UCSD-AML1 (cell line): ENCODE data around the gene GRAMD2B.
"Not testable (repeated sequence)": the region's sequence is repeated elsewhere in the genome, so short reads cannot be mapped to it uniquely, and the experiment has no call there.

Experiments used
- DNase-seq: peaks from one replicate; lab custom pipeline; 2025; ENCODE audit not compliant: unreplicated experiment; lab: John Stamatoyannopoulos, UW

Gene GRAMD2B

GRCh38 chr5:126410623-126411022, 12.6 kb upstream of the GRAMD2B start:
- DNase-seq: no peak

DNA sequence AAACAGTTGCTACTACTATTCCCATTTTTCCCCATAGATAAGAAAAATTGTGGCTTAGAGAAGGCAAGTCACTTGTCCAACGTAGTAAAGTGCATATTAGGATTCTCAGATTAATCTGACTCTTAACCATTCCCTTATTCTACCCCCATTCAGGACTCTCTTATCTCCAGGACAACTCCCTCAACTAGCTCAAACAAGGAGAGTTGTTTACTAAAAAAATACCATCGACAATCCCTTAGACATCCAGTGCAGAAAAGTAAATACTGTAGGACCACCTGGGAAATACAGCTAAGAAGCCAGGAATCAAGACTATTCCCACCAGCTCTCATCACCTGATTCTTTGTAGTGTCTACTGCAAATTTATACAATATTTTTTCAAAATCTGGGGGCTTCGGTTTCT, 9.4 kb upstream of the GRAMD2B start:
- DNase-seq: no peak

GRCh38 chr5:126414874-126415502, 8.2 kb upstream of the GRAMD2B start:
- no peak for DNase-seq

GRCh38 chr5:126415789-126416188, 7.4 kb upstream of the GRAMD2B start:
- no peak for DNase-seq

- no peak for DNase-seq
These were observed 6.8 kb upstream of the GRAMD2B start for GRCh38 chr5:126416266-126416925.

DNA sequence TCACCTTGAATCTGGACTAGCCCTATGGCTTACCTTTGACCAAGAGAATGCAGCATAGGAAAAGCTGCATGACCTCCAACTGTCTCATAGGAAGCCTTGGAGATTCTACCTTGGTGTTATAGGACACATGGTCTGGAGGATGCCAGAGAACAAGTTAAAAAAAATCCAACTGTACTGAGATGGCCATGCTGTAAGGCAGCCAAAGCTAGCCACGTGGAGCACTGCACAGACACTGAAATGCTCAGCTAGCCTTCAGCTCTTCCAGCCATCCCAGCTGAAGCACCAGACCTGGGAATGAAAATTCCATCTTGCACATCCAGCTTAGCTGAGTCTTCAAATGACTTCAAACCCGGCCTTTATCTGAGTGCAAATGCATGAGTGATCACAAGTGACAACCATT, 6.0 kb upstream of the GRAMD2B start:
- no peak for DNase-seq

DNA sequence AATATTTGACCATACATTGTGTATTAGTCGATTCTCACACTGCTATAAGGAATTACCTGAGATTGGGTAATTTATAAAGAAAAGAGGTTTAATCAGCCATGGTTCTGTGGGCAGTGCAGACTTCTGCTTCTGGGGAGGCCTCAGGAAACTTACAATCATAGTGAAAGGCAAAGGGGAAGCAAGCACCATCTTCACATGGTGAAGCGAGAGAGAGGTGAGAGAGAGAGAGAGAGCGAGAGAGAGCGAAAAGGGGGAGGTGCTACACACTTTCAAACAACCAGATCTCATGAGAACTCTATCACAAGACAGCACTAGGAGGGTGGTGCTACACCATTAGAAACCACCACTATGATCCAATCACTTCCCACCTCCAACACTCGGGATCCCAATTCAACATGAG, 4.1 kb upstream of the GRAMD2B start:
- DNase-seq: no peak

GRCh38 chr5:126428421-126428820, 5.2 kb downstream of the GRAMD2B start:
- DNase-seq: no peak

DNA sequence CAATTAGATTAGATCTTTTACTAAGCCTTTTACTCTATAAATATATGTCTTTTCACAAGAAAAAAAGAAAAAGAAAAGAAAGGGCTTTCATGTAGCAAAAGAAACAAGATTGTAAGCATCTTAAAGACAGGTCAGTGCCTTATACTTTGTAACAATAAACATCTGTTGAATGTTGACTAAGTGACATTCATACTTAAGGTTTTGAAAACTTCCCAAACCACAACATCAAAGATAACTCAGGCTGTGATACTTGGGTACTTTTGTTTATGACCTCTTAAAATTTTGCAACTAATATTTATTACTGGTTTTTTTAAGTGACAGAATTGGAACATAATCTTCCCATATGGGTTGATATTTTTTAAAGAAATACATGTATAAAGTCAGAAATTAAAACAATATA, 7.4 kb downstream of the GRAMD2B start:
- no peak for DNase-seq

DNA sequence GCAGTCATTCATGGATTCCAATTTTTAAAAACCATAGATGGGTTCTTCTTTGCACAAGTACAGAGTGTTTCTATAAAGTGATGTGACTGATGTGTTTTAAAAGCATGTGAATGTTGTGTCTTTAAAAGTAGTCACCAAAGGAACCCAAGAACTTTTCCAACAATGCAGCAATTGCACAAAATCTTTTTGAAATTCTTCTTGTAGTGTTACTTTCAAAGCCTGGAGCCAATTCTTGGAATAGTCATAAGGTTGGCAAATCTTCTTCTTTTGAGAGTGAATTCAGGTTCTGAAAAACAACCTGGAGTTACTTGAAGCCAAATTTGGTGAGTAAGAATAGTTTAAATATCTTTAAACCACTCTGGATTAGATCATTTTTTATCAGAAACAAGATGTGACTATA, 10.5 kb downstream of the GRAMD2B start:
- DNase-seq: no peak

DNA sequence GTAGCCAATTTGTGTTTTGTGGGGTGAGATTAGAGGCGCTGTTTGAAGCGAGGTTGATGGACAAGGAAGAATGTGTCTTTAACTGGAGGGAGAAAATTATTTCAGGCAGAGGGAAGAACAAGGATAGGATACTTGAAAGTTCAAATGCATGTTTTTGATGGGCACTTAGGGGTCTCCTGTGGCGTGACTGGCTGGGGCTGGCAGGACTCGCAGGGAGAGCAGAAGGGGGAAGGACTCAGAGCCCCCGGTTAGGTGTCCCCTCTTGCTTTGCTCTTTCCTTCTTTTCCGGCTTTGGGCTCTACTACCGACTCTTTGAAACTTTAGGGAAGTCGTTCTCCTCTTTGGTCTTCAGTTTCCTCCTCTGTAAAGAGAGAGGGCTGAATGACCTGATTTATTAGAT, 12.1 kb downstream of the GRAMD2B start:
- no peak for DNase-seq

- DNase-seq: no peak
These were observed 12.5 kb downstream of the GRAMD2B start for GRCh38 chr5:126435714-126436113.

DNA sequence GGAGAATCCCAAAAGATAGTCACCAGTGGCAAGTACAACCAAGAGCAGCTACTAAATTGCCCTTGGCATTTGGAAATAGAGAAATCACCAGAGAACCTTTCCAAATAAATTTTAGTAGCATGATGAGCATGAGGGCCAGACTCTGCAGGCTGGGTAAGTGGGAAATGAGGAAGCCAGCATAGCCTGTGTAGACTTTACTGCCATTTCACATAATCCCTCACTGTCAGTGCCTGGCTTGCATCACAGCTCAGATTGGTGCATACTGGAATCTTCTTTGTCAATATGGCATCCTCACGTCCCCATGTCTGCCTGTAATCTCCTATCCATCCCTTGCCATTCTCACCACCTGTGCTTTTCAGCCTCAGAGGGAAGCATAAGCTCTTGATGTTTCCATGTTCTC, 14.5 kb downstream of the GRAMD2B start:
- no peak for DNase-seq

DNA sequence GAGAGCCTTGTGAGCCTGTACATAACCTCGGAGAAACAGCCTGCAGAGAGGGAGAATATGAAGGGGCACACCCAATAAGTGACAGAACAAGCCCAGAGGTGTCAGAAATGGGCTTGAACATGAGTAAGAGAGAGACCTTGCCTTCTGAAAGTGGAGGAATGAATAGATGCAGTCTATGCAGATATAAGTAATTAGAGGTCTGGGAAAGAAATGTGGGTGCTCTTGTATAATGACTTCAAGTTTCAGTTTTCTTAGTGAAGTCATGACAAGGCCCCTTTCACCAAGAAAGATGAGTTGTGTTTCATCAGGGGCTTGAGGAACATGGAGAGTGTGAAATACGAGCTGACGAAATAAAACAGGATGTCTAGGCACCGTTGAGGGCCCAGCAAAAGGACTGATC, 15.1 kb downstream of the GRAMD2B start:
- no peak for DNase-seq

DNA sequence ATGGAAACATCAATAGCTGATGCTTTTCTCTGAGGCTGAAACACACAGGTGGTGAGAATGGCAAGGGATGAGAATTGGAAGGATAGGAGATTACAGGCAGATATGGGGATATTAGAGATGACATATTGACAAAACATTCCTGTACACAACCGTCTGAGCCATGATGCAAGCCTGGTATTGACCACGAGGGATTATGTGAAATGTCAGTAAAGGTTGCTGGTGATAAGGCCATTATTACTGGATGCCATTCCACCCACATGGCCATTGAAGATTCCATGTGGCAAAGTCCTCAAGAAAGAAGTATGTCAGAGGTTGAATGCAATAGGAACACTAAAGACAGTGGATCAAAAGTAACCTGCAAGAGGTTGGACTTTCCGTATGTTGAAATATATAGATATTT, 15.7 kb downstream of the GRAMD2B start:
- DNase-seq: no peak

DNA sequence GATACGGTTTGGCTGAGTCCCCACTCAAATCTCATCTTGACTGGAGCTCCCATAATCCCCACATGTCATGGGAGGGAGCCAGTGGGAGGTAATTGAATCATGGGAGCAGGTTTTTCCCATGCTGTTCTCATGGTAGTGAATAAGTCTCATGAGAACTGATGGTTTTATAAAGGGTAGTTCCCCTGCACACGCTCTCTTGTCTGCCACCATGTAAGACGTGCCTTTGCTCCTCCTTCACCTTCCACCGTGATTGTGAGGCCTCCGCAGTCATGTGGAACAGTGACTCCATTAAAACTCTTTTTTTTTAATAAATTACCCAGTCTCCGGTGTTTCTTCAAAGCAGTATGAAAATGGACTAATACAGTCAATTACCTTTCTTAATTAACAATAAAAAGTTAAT, 16.5 kb downstream of the GRAMD2B start:
- DNase-seq: not testable (repeated sequence)

DNA sequence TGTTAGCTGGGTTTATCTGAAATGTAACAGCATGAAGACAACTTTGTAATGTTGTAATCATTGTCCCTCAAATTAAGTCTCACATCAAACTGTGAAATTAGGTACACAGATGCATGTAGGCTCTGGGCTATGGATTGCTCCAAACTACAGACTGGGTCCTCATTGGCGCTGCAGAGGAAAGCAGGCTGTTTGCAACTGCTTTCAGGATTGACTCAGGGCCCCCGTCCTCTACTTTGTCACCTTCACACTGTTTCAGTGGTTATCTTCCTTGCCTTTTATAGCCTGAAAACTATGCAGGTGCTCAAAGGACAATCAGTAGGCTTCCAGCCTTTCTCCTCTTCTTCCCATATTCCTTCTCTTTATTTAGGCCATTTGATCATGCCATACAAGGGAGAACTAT, 18.0 kb downstream of the GRAMD2B start:
- no peak for DNase-seq

DNA sequence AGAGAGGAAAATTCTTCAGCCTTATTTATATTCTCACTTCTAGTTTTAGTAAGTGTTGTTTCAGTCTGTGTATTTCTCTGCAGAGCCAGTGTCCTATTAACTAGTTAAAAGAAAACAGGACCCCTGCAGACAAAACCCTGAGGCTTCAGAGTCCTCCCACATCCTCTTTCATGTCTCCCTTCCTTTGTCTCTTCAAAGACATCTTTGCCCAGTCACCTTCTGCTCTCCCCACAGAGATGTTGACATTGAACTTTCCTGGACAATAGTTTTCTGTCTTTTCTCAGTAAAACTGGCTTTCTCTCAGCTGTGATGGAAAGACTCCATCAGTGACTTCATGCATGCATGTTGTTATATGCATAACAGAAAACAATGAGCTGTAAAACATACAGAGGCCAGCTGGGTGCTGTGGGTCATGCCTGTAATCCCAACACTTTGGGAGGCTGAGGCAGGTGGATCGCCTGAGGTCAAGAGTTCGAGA, 20.2 kb downstream of the GRAMD2B start:
- DNase-seq: no peak

DNA sequence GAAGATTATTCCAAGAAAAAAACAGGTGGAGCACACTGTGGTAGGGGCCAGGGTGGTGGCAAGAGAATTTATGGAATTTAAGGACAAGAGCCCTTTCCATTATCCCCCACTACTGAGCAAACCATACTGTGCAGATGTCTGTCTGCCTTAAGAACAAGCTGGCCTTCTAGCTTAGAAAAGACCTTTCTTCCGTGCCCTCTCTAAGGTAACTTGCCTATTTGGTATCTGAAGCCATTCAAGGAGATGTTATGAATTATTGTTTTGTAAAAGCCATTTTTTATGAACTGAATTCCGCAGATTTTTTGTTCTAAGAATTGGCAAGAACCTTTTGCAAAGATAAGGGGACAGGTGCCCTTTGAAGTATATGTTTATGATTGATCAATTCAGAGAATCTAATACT, 20.9 kb downstream of the GRAMD2B start:
- DNase-seq: no peak

DNA sequence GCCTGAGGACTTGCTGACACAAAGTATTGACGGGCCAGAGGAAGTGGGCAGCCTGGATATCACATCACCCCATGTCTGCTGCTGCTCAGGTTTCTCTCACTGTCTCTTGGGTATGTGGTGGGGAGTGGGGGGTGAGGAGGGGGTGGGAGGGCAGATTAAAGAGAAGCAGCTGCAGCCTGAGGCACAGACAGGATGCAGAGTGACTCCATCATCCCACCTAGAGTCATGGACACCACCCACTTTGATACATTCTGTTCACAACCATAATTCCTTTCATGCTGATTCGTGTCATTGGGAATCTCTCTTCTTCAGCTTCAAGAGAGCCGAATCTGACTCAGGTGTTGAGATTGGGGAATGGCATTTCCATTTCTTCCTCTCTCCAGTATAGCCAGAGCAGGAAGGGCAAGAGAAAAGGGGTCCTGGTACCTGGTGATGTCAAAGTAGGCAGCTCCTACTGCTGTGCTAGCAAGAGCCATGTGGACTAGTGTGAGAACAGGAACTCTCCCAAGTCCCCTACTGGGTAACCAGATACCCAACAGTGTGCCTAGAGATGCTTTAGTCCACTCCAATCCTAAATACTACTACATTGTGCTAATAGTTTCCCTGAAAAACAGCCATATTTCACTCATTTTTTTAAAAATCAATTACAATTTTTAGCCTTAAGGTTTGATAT, 22.4 kb downstream of the GRAMD2B start:
- no peak for DNase-seq

DNA sequence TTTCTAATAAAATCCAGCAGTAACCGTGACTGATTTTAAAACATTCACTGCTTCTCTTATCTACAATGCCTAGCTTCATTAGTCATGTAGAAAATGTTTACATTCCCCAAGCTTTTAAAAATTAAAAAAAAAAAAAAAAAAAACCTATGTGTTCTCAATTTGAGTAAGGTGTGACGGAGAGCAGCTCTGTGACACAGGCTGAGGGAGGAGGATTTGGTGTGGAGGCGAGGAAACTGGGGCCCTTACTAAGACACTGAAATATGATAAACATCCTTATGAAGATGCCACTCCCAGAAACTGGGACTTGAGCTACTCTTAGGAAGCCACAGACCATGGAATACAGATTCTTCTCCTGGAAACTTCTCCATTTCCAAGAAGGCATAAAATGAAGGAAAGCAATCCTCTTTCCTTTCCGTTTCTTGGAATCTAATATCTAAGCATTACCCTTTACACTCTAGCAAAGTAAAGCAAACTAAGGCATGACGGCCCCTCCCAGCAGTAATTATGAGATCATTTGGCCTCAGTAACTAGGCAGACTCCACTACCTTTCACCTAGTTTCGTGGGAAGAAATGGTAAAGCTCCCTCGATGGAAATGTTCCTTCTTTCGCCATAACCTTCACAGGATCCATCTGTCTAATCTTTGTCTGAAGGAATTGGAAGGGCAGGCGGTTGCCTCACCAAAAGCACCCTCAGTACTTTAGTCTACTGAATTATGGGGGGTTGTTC, 23.5 kb downstream of the GRAMD2B start:
- DNase-seq: no peak

DNA sequence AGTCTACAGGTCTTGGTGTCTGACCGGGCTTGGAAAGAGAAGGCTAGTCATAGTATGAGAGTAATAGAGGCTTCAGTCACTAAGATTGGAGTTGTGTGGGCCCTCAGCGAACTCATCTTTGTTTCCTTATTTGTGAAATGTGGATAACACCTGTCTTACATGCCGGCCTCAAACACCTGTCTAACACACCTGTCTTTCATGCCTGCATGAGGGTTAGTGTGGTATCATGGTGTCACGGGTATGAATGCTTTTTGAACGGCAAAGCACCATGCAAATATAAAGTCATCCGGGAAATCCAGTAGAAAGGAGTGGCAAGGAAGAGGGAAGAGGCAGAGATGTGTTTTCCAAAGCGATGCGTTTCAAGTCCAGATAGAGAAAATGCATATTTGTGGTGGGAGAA, 25.5 kb downstream of the GRAMD2B start:
- no peak for DNase-seq
